Prostate gland (tissue), 2 donors: ENCODE measurements around the gene MED8. TPM values are rescaled to one million over a fixed set of nuclear protein-coding genes. Genes with fewer than 3 reads are reported as not detected.

Experiments
- DNase-seq: peaks from one replicate; pipeline ENCODE4 v3.0.0-alpha.2; 2019; ENCODE audit warnings: low spot score
- H3K27ac ChIP-seq, 2 donors: fragments of 200-600 bp; sonication (generic); 2 replicates each; pipeline ENCODE4 v1.5.1; 2017 to 2019
- H3K27me3 ChIP-seq: fragments of 200-600 bp; sonication (generic); replicated peaks from 2 replicates; pipeline ENCODE4 v1.5.1; 2019; ENCODE audit not compliant: insufficient read depth
- H3K36me3 ChIP-seq, 2 donors: fragments of 200-600 bp; sonication (generic); 1 replicate in 1 of 2; 2 replicates in 1 of 2; pipeline versions ENCODE4 v1.5.1 to v1.8.1; 2017 to 2019
- H3K4me1 ChIP-seq: fragments of 200-600 bp; sonication (generic); replicated peaks from 2 replicates; pipeline ENCODE4 v1.5.1; 2019
- H3K4me3 ChIP-seq, 2 donors: fragments of 200-600 bp; sonication (generic); 2 replicates each; pipeline ENCODE4 v1.5.1; 2017 to 2019
- H3K9me3 ChIP-seq: fragments of 200-600 bp; sonication (generic); 2 replicates; pipeline ENCODE4 v1.5.1; 2017
- CTCF ChIP-seq, 4 experiments: fragments of 200-600 bp in 2 of 4; fragments of 450-650 bp in 2 of 4; sonication (generic) in 2 of 4; IDR thresholded peaks; 1 replicate in 3 of 4; 2 replicates in 1 of 4; pipeline ENCODE4 v1.5.1; 2016 to 2019; ENCODE audit warnings: antibody characterized with exemption in 4 of 4, mild to moderate bottlenecking in 2 of 4, moderate library complexity in 2 of 4
- POLR2A ChIP-seq: fragments of 450-650 bp; IDR thresholded peaks from one replicate; pipeline ENCODE4 v1.6.1; 2016; ENCODE audit warnings: antibody characterized with exemption, mild to moderate bottlenecking
- POLR2AphosphoS5 ChIP-seq: sonication (generic); formaldehyde crosslinking; IDR thresholded peaks from one replicate; pipeline ENCODE4 v1.6.1; 2017; ENCODE audit warnings: antibody characterized with exemption
- WGBS: methylation state at CpG from one replicate; pipeline ENCODE4 v1.1.5; 2018; 5-methylcytosine and 5-hydroxymethylcytosine counted together
- intact Hi-C: fragments of 100-400 bp; cut with DNase I; formaldehyde crosslinking; loops from one replicate; pipeline ENCODE4 v1.14.2; 2022
- total RNA-seq, 2 donors: library from RNA; depleted of rRNA; stranded (reverse); fragments of >200 nt; gene quantifications; one replicate each; pipeline ENCODE4 v1.1.0, GENCODE V29; 2016

The MED8 gene
- total RNA-seq, 2 donors from 2014 or later = 36.9 to 43.2 TPM

- H3K4me3 ChIP-seq = no peak overlapping the region
- H3K27me3 ChIP-seq = no peaks in the 10 kb centered on the region
- TF ChIP-seq CTCF (IDR thresholded peaks at IDR 0.05) = no peak
- TF ChIP-seq POLR2AphosphoS5 = no peak
- H3K36me3 ChIP-seq = no peaks in the 10 kb centered on the region
- H3K4me1 ChIP-seq = peaks cover 19% of the 10 kb centered on the region
- intact Hi-C loops = no loop called here
- H3K9me3 ChIP-seq = no peaks in the 10 kb centered on the region
- H3K27ac ChIP-seq = no peak overlapping the region
- DNase-seq = no peak
- WGBS = 97% methylated on average over 3 of the region's 3 CpGs
Measured at GRCh38 chr1:43398227-43398626, 8.6 kb upstream of the MED8 start.

- no peaks in the 10 kb centered on the region for H3K27me3 ChIP-seq
- no peak overlapping the region for H3K4me3 ChIP-seq
- peak; percentile 91 for DNase-seq
- H3K36me3 ChIP-seq = no peaks in the 10 kb centered on the region
- intact Hi-C loops = no loop called here
- H3K4me1 ChIP-seq = peaks cover 13% of the 10 kb centered on the region
- TF ChIP-seq CTCF (IDR thresholded peaks at IDR 0.05) (no peak), POLR2AphosphoS5 (peak; percentile 95)
- 14% methylated on average over 1 of the region's 1 CpG for WGBS
- no peaks in the 10 kb centered on the region for H3K9me3 ChIP-seq
- H3K27ac ChIP-seq = peak overlapping the region; percentile 48 to 68
Measured at GRCh38 chr1:43396059-43396458, 6.5 kb upstream of the MED8 start.

GRCh38 chr1:43395523-43395922 lies 5.9 kb upstream of the MED8 start:
- WGBS = 55% methylated on average over 4 of the region's 4 CpGs
- Histone ChIP-seq H3K27me3 (no peaks in the 10 kb centered on the region), H3K36me3 (no peaks in the 10 kb centered on the region), H3K27ac (peak overlapping the region; percentile 48 to 63), H3K9me3 (no peaks in the 10 kb centered on the region), H3K4me1 (peaks cover 13% of the 10 kb centered on the region), H3K4me3 (no peak overlapping the region)
- no peak for DNase-seq
- intact Hi-C loops = no loop called here
- no peak for TF ChIP-seq POLR2AphosphoS5
- TF ChIP-seq POLR2A = no peak
- no peak for TF ChIP-seq CTCF (IDR thresholded peaks at IDR 0.05)

- intact Hi-C loops = no loop called here
- 51% methylated on average over 3 of the region's 3 CpGs for WGBS
- no peak for DNase-seq
- H3K36me3 ChIP-seq = no peaks in the 10 kb centered on the region
- no peak for TF ChIP-seq CTCF (IDR thresholded peaks at IDR 0.05)
- TF ChIP-seq POLR2A = no peak
- TF ChIP-seq POLR2AphosphoS5 = no peak
- no peaks in the 10 kb centered on the region for H3K27me3 ChIP-seq
- H3K27ac ChIP-seq = no peak overlapping the region
- H3K9me3 ChIP-seq = no peaks in the 10 kb centered on the region
- H3K4me3 ChIP-seq = no peak overlapping the region
- peaks cover 24% of the 10 kb centered on the region for H3K4me1 ChIP-seq
Measured at GRCh38 chr1:43392702-43393101, 3.1 kb upstream of the MED8 start.

- peak overlapping the region; percentile 65 to 74 for H3K4me3 ChIP-seq
- WGBS = 31% methylated on average over 3 of the region's 3 CpGs
- H3K27ac ChIP-seq = peak overlapping the region in 1 of 2 donors; percentile 83
- no peaks in the 10 kb centered on the region for H3K9me3 ChIP-seq
- intact Hi-C loops = no loop called here
- TF ChIP-seq POLR2A (no peak), CTCF (IDR thresholded peaks at IDR 0.05) (no peak), POLR2AphosphoS5 (no peak)
- peaks cover 13% of the 10 kb centered on the region for H3K4me1 ChIP-seq
- H3K27me3 ChIP-seq = no peaks in the 10 kb centered on the region
- DNase-seq = no peak
- peaks cover 13 to 19% of the 10 kb centered on the region in 2 donors for H3K36me3 ChIP-seq
Measured at GRCh38 chr1:43388613-43389012, 987 bp downstream of the MED8 start.
